RWPE1 (cell line): ENCODE results near the gene DENND4C.

ENCODE experiments used
- CTCF ChIA-PET: fragments of 350-600 bp; sonication (Branson Sonifier 250); formaldehyde crosslinking; extraction: SDS; loops from one replicate; lab custom pipeline; 2021; lab: Yijun Ruan, JAX
- POLR2A ChIA-PET: fragments of 400-600 bp; formaldehyde crosslinking; extraction: SDS; loops from one replicate; lab custom pipeline; 2020; ENCODE audit warnings: antibody characterized with exemption; ENCODE audit not compliant: low non-redundant PET; lab: Yijun Ruan, JAX
- DNase-seq: peaks from one replicate; pipeline ENCODE4 v3.0.0; 2012; ENCODE audit warnings: low spot score
- H3K27ac ChIP-seq: fragments of 450-650 bp; 2 replicates; pipeline ENCODE4 v1.5.1; 2017
- TF ChIP-seq, protein P1 (sequence below): fragments of 450-650 bp; conservative IDR thresholded peaks from 2 replicates; pipeline ENCODE4 v1.5.1; 2017; ENCODE audit warnings: low read depth, mild to moderate bottlenecking

Gene DENND4C

DNA sequence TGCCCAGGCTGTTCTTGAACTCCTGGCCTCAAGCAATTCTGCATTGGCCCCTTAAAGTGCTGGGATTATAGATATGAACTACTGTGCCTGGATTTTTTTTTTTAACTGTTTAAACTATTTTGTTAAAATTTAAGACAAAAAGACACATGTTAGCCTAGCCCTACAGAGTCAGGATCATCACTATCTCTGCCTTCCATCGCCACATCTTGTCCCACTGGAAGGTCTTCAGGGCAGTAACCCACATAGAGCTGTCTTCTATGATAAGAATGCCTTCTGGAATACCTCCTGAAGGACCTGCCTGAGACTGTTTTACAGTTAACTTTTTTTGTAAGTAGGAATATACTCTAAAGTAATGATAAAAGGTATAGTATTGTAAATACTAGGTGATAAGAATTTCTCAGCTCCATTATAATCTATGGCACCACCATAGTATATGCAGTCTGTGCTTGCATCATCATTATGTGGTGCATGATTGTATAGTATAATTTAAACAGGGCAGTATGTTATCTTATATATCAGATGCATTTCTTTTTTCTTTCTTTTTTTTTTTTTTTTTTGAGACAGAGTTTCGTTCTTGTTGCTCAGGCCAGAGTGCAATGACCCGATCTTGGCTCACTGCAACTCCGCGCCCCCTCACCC is 52.7 kb downstream of the DENND4C start:
- TF ChIP-seq, protein P1, sequence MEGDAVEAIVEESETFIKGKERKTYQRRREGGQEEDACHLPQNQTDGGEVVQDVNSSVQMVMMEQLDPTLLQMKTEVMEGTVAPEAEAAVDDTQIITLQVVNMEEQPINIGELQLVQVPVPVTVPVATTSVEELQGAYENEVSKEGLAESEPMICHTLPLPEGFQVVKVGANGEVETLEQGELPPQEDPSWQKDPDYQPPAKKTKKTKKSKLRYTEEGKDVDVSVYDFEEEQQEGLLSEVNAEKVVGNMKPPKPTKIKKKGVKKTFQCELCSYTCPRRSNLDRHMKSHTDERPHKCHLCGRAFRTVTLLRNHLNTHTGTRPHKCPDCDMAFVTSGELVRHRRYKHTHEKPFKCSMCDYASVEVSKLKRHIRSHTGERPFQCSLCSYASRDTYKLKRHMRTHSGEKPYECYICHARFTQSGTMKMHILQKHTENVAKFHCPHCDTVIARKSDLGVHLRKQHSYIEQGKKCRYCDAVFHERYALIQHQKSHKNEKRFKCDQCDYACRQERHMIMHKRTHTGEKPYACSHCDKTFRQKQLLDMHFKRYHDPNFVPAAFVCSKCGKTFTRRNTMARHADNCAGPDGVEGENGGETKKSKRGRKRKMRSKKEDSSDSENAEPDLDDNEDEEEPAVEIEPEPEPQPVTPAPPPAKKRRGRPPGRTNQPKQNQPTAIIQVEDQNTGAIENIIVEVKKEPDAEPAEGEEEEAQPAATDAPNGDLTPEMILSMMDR = no peak
- CTCF ChIA-PET = interaction anchor here (0.6 kb wide), 1 partner anchor 21 kb away, joined by 3 read pairs; no protein-coding TSS in a partner anchor
- no peak for DNase-seq
- H3K27ac ChIP-seq = no peak overlapping the region
- POLR2A ChIA-PET = no interaction called here

- ChIA-PET POLR2A (no interaction called here), CTCF (no interaction called here)
- DNase-seq = no peak
- no peak overlapping the region for H3K27ac ChIP-seq
- TF ChIP-seq, protein P1 = no peak
These were observed 54.2 kb downstream of the DENND4C start for GRCh38 chr9:19284729-19285128.

DNA sequence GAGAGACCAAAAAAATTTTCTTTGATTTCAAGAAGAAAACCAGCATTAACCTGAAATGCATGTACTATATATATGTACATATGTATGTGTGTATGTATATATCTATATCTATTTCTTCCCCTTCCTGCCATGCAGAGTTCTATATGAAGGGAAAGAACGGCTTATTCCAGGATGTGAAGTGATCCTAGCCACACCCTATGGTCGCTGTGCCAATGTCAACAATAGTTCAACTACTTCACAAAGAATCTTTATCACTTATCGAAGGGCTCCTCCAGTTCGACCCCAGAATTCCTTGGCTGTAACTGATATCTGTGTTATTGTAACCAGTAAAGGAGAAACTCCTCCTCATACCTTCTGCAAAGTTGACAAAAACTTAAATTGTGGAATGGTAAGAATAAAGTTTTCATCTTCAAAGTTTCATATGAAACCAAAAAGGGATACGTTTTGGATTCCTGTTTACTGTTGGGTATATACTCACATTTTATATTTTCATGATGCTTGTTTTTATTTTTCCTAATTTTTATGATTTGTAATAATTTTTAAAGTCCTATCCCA is 56.2 kb downstream of the DENND4C start:
- ChIA-PET POLR2A (no interaction called here), CTCF (no interaction called here)
- no peak overlapping the region for H3K27ac ChIP-seq
- peak; percentile 39 for DNase-seq
- TF ChIP-seq, protein P1 = no peak

DNA sequence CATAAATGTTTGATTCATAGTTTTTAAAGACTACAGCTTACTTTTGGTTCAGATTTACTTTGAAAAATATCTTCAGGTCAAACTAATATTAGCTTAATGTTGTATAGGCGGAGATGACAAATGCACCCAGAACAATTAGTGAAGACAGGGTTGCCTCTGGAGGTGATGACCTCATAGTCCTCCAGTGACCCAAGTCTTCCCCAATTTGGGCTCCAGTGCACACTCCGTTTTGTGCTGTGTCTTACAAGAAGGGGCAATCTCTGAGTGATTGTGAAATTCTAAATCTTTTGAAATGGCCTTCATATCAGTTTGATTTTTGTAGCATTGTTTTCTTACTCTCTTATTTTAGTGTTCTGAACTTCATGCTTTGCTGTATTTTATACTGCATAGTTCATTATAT is 57.6 kb downstream of the DENND4C start:
- ChIA-PET CTCF (interaction anchor here (0.5 kb wide), 1 partner anchor 54 kb away, joined by 3 read pairs; no protein-coding TSS in a partner anchor), POLR2A (no interaction called here)
- TF ChIP-seq, protein P1 = no peak
- no peak overlapping the region for H3K27ac ChIP-seq
- DNase-seq = no peak

DNA sequence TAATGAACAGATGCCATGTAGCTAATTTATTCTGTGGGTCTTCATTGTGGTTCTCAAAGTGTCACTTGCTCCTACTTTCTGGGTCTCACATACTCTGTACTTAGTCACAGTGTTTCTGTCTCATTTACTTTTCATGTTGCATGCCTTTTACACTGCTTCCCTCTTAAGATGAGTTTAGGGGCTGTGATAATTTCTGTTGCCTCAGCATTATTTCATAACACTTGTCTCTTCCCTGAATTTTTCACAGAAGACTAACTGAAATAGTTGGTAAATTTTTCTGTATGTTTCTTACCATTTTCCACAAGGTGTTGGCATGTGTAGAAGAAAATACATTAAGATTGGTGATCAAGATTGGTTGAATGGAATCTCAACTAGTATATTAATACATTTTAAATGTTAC is 59.6 kb downstream of the DENND4C start:
- TF ChIP-seq, protein P1 = no peak
- H3K27ac ChIP-seq = no peak overlapping the region
- ChIA-PET POLR2A (no interaction called here), CTCF (no interaction called here)
- no peak for DNase-seq

GRCh38 chr9:19294219-19294618 is 63.7 kb downstream of the DENND4C start:
- CTCF ChIA-PET = interaction anchor here (0.7 kb wide), 1 partner anchor 108 kb away, joined by 3 read pairs; no protein-coding TSS in a partner anchor
- no peak overlapping the region for H3K27ac ChIP-seq
- TF ChIP-seq, protein P1 = no peak
- POLR2A ChIA-PET = no interaction called here
- DNase-seq = no peak
